Vagina (tissue), 2 donors: ENCODE results near the gene DSTYK. TPM values are rescaled to one million over a fixed set of nuclear protein-coding genes. Genes with fewer than 3 reads are reported as not detected.

Experiments used
- DNase-seq, 2 donors: peaks; one replicate each; pipeline ENCODE4 v3.0.0-alpha.2; 2017; ENCODE audit errors: extremely low spot score in 2 of 2
- H3K27ac ChIP-seq: fragments of 200-600 bp; sonication (generic); one replicate; pipeline ENCODE4 v1.5.1; 2019
- H3K27me3 ChIP-seq: fragments of 200-600 bp; sonication (generic); one replicate; pipeline ENCODE4 v1.5.1; 2019
- H3K36me3 ChIP-seq, 2 donors: fragments of 200-600 bp; sonication (generic); one replicate each; pipeline ENCODE4 v1.5.1; 2017 to 2019
- H3K4me1 ChIP-seq: fragments of 200-600 bp; sonication (generic); one replicate; pipeline ENCODE4 v1.5.1; 2019
- H3K4me3 ChIP-seq, 2 donors: fragments of 200-600 bp; sonication (generic); 1 replicate in 1 of 2; 2 replicates in 1 of 2; pipeline ENCODE4 v1.5.1; 2016 to 2019
- H3K9me3 ChIP-seq: fragments of 200-600 bp; sonication (generic); one replicate; pipeline ENCODE4 v1.5.1; 2019
- POLR2A ChIP-seq, 2 donors: fragments of 450-650 bp; IDR thresholded peaks; one replicate each; pipeline ENCODE4 v1.6.1; 2017; ENCODE audit warnings: antibody characterized with exemption in 2 of 2, mild to moderate bottlenecking in 2 of 2, moderate library complexity in 2 of 2
- POLR2AphosphoS5 ChIP-seq, 2 donors: sonication (generic); formaldehyde crosslinking; IDR thresholded peaks; one replicate each; pipeline ENCODE4 v1.9.0; 2017; ENCODE audit warnings: antibody characterized with exemption in 2 of 2, mild to moderate bottlenecking in 2 of 2, low read depth in 1 of 2; ENCODE audit not compliant: insufficient read depth in 1 of 2
- intact Hi-C: fragments of 100-400 bp; cut with DNase I; formaldehyde crosslinking; loops from one replicate; pipeline ENCODE4 v1.15.1; 2023
- total RNA-seq: library from RNA; depleted of rRNA; stranded (reverse); fragments of >200 nt; gene quantifications from one replicate; pipeline ENCODE4 v1.2.3, GENCODE V29; 2016
- TF ChIP-seq, protein P1 (sequence below), 3 experiments: fragments of 450-650 bp in 2 of 3; fragments of 200-600 bp in 1 of 3; sonication (generic) in 1 of 3; IDR thresholded peaks; one replicate each; pipeline ENCODE4 v1.5.1; 2017 to 2019; ENCODE audit warnings: antibody characterized with exemption in 3 of 3, mild to moderate bottlenecking in 2 of 3, moderate library complexity in 2 of 3

The DSTYK gene
- total RNA-seq, 1 donor from 2014 or later = 12.0 TPM

DNA sequence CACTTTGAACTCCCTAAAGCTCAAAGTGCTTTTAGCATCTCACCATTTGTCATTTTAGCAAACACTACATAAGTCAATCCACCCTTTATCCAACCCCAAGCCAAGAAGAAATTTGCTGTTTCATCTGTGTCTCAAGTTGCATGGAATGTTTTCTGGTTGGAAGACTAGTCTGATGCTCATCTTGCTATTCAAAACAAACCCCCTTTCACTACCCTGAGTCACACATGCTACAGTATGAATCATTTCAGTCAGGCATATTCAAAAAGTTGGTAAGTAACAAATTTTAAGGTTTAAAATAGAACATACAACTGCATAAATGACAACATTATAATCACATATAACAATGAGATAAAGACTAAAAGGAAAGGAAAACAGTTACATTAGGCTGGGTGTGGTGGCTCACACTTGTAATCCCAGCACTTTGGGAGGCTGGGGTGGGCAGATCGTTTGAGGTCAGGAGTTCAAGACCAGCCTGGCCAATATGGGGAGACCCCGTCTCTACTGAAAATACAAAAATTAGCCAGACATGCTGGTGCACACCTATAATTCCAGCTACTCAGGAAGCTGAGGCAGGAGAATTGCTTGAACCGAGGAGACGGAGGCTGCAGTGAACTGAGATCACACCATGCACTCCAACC, 38.7 kb downstream of the DSTYK start:
- Histone ChIP-seq H3K4me3 (no peak overlapping the region), H3K4me1 (peaks cover 18% of the 10 kb centered on the region), H3K27me3 (no peaks in the 10 kb centered on the region), H3K9me3 (no peaks in the 10 kb centered on the region), H3K27ac (peak overlapping the region; percentile 22), H3K36me3 (no peaks in the 10 kb centered on the region)
- TF ChIP-seq POLR2AphosphoS5 (IDR thresholded peaks at IDR 0.05; ENCODE audit: insufficient read depth in 1 of 2, low read depth in 1 of 2) (peak in 1 of 2 donors; percentile 38), POLR2A (IDR thresholded peaks at IDR 0.05) (no peak)
- intact Hi-C loops = no loop called here
- no peak for DNase-seq

- no peak for TF ChIP-seq POLR2AphosphoS5 (IDR thresholded peaks at IDR 0.05; ENCODE audit: insufficient read depth in 1 of 2, low read depth in 1 of 2)
- TF ChIP-seq POLR2A (IDR thresholded peaks at IDR 0.05) = no peak
- TF ChIP-seq, protein P1, sequence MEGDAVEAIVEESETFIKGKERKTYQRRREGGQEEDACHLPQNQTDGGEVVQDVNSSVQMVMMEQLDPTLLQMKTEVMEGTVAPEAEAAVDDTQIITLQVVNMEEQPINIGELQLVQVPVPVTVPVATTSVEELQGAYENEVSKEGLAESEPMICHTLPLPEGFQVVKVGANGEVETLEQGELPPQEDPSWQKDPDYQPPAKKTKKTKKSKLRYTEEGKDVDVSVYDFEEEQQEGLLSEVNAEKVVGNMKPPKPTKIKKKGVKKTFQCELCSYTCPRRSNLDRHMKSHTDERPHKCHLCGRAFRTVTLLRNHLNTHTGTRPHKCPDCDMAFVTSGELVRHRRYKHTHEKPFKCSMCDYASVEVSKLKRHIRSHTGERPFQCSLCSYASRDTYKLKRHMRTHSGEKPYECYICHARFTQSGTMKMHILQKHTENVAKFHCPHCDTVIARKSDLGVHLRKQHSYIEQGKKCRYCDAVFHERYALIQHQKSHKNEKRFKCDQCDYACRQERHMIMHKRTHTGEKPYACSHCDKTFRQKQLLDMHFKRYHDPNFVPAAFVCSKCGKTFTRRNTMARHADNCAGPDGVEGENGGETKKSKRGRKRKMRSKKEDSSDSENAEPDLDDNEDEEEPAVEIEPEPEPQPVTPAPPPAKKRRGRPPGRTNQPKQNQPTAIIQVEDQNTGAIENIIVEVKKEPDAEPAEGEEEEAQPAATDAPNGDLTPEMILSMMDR (IDR thresholded peaks at IDR 0.05) = no peak
- Histone ChIP-seq H3K27ac (no peak overlapping the region), H3K27me3 (no peaks in the 10 kb centered on the region), H3K4me3 (no peak overlapping the region), H3K36me3 (peaks cover 0 to 8% of the 10 kb centered on the region in 2 donors), H3K9me3 (no peaks in the 10 kb centered on the region), H3K4me1 (peaks cover 16% of the 10 kb centered on the region)
- no peak for DNase-seq
- intact Hi-C loops = no loop called here
Observed at GRCh38 chr1:205171369-205171768, 40.1 kb downstream of the DSTYK start.

GRCh38 chr1:205170532-205171269, 40.8 kb downstream of the DSTYK start:
- Histone ChIP-seq H3K4me1 (peaks cover 10% of the 10 kb centered on the region), H3K27me3 (no peaks in the 10 kb centered on the region), H3K27ac (no peak overlapping the region), H3K9me3 (no peaks in the 10 kb centered on the region), H3K36me3 (peaks cover 0 to 8% of the 10 kb centered on the region in 2 donors), H3K4me3 (no peak overlapping the region)
- DNase-seq = no peak
- no peak for TF ChIP-seq POLR2A (IDR thresholded peaks at IDR 0.05)
- no peak for TF ChIP-seq POLR2AphosphoS5 (IDR thresholded peaks at IDR 0.05; ENCODE audit: insufficient read depth in 1 of 2, low read depth in 1 of 2)
- TF ChIP-seq, protein P1 (IDR thresholded peaks at IDR 0.05) = no peak
- intact Hi-C loops = no loop called here

DNA sequence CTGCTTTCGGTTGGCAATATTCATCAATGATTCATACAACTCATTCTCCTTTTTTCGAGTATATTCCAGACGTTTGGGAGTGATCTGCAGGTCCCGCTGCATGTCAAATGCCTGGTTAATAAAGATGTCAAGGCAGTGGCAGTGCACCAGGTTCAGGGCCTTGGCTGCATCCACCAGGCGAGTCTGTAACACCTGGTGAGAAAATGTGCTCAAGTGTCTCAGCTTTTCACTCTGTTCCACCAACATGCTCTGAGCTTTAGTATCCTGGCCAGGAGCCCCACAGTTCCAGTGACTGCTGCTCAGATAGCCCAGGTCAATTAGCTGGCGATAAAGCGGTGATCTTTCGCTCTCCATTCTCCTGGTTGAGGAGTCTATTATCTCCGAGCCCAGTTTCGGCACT, 42.3 kb downstream of the DSTYK start:
- Histone ChIP-seq H3K27me3 (no peaks in the 10 kb centered on the region), H3K4me1 (no peaks in the 10 kb centered on the region), H3K27ac (no peak overlapping the region), H3K9me3 (no peaks in the 10 kb centered on the region), H3K4me3 (no peak overlapping the region), H3K36me3 (peaks cover 0 to 8% of the 10 kb centered on the region in 2 donors)
- TF ChIP-seq POLR2A (IDR thresholded peaks at IDR 0.05) = no peak
- TF ChIP-seq POLR2AphosphoS5 (IDR thresholded peaks at IDR 0.05; ENCODE audit: insufficient read depth in 1 of 2, low read depth in 1 of 2) = no peak
- TF ChIP-seq, protein P1 (IDR thresholded peaks at IDR 0.05) = no peak
- DNase-seq = no peak
- intact Hi-C loops = no loop called here

GRCh38 chr1:205168291-205168690, 43.2 kb downstream of the DSTYK start:
- no peaks in the 10 kb centered on the region for H3K27me3 ChIP-seq
- H3K4me1 ChIP-seq = no peaks in the 10 kb centered on the region
- no peak overlapping the region for H3K4me3 ChIP-seq
- H3K36me3 ChIP-seq = peaks cover 0 to 17% of the 10 kb centered on the region in 2 donors
- no peak overlapping the region for H3K27ac ChIP-seq
- no peak for DNase-seq
- H3K9me3 ChIP-seq = no peaks in the 10 kb centered on the region
- intact Hi-C loops = no loop called here
- TF ChIP-seq POLR2A (IDR thresholded peaks at IDR 0.05) = no peak
- TF ChIP-seq POLR2AphosphoS5 (IDR thresholded peaks at IDR 0.05; ENCODE audit: insufficient read depth in 1 of 2, low read depth in 1 of 2) = no peak
- TF ChIP-seq, protein P1 (IDR thresholded peaks at IDR 0.05) = no peak
